HepG2 (cell line): Measurements from ENCODE around the gene AGPAT2. TPM values are rescaled to one million over a fixed set of nuclear protein-coding genes. Genes with fewer than 3 reads are reported as not detected.

Experiments used
- ARID5B ChIP-seq: IDR thresholded peaks from 2 replicates; pipeline ENCODE4 v1.4.0; 2020; ENCODE audit warnings: mild to moderate bottlenecking, missing genetic modification reagents
- CAMTA2 ChIP-seq: sonication (generic); formaldehyde crosslinking; IDR thresholded peaks from 2 replicates; pipeline ENCODE4 v1.4.0; 2020; ENCODE audit warnings: mild to moderate bottlenecking, missing genetic modification reagents, borderline replicate concordance
- MTF1 ChIP-seq: sonication (generic); formaldehyde crosslinking; IDR thresholded peaks from 2 replicates; pipeline ENCODE4 v1.5.0; 2020; ENCODE audit warnings: missing genetic modification reagents
- PRMT3 ChIP-seq: sonication (generic); formaldehyde crosslinking; IDR thresholded peaks from 2 replicates; pipeline ENCODE4 v1.8.1; 2022; ENCODE audit warnings: low read depth, mild to moderate bottlenecking, moderate library complexity, missing genetic modification reagents, borderline replicate concordance
- RBFOX2 ChIP-seq: fragments of 200-400 bp; formaldehyde crosslinking; IDR thresholded peaks from 2 replicates; pipeline ENCODE4 v1.6.1; 2017; ENCODE audit warnings: low read depth, mild to moderate bottlenecking, low read length
- ZBTB26 ChIP-seq: IDR thresholded peaks from 2 replicates; pipeline ENCODE4 v1.6.1; 2016; ENCODE audit warnings: missing compliant biosample characterization, missing genetic modification reagents, borderline replicate concordance
- ZBTB46 ChIP-seq: sonication (generic); formaldehyde crosslinking; IDR thresholded peaks from 2 replicates; pipeline ENCODE4 v1.4.0; 2020; ENCODE audit warnings: mild to moderate bottlenecking, missing genetic modification reagents, borderline replicate concordance
- ZEB1 ChIP-seq: IDR thresholded peaks from 2 replicates; pipeline ENCODE4 v1.6.1; 2012; ENCODE audit warnings: mild to moderate bottlenecking, low read depth, inconsistent platforms; ENCODE audit not compliant: insufficient replicate concordance
- ZHX1 ChIP-seq: sonication (generic); formaldehyde crosslinking; IDR thresholded peaks from 2 replicates; pipeline ENCODE4 v1.8.1; 2022; ENCODE audit warnings: low read depth, mild to moderate bottlenecking, missing genetic modification reagents
- ZNF574 ChIP-seq: sonication (generic); formaldehyde crosslinking; IDR thresholded peaks from 2 replicates; pipeline ENCODE4 v1.4.0; 2020; ENCODE audit warnings: missing genetic modification reagents
- ZNF782 ChIP-seq: sonication (generic); formaldehyde crosslinking; IDR thresholded peaks from 2 replicates; pipeline ENCODE4 v1.4.0; 2020; ENCODE audit warnings: missing genetic modification reagents, mild to moderate bottlenecking, borderline replicate concordance
- polyA plus RNA-seq, 8 experiments: library from polyadenylated mRNA; depleted of rRNA in 3 of 8; stranded (reverse) in 7 of 8; unstranded in 1 of 8; fragments of >200 nt; fragmentation: Illumina TruSeq in 4 of 8; extraction: Trizol in 4 of 8; gene quantifications; 2 replicates each; pipeline versions ENCODE4 v1.2.1 to v1.2.3, GENCODE V29; 2011 to 2016; ENCODE audit warnings: low read depth in 4 of 8, missing spikeins in 1 of 8, mixed read lengths in 1 of 8; ENCODE audit not compliant: insufficient read depth in 1 of 8
- total RNA-seq, 5 experiments: library from RNA; depleted of rRNA; stranded (reverse); fragments of >200 nt; fragmentation: Illumina TruSeq; extraction: Trizol; gene quantifications; 2 replicates each; pipeline ENCODE4 v1.2.3, GENCODE V29; 2016; ENCODE audit warnings: low read depth in 1 of 5

The AGPAT2 gene
- total and polyA plus RNA-seq, 2 of the 13 experiments (the other 11 are each of a cell fraction or from before 2014, with no cell fraction given): 3.9 to 25.8 TPM

GRCh38 chr9:136625101-136626065 is 61.9 kb downstream of the AGPAT2 start (continued):
- TF ChIP-seq ARID5B (CRISPR knock-in tag): peak; percentile 79
- no peak for TF ChIP-seq PRMT3 (CRISPR knock-in tag)
- peak; percentile 70 for TF ChIP-seq ZNF574 (CRISPR knock-in tag)
- no peak; the same call in 1 of the 2 replicates for TF ChIP-seq ZNF782 (CRISPR knock-in tag)
- no peak for TF ChIP-seq ZBTB26 (CRISPR knock-in tag)
- 0 out of 2 replicates have a peak, but pooled peaks have one; percentile 48 for TF ChIP-seq CAMTA2
- TF ChIP-seq MTF1: no peak
- no peak for TF ChIP-seq ZEB1
- TF ChIP-seq ZBTB46 (CRISPR knock-in tag): no peak
- TF ChIP-seq ZHX1: no peak
- no peak for TF ChIP-seq RBFOX2
